Parathyroid adenoma (tissue), 2 donors: ENCODE measurements around the gene TMEM184B.

Source experiments
- H2AFZ ChIP-seq: fragments of 300-600 bp; sonication (generic); one replicate; pipeline ENCODE4 v1.7.0; 2017; ENCODE audit warnings: antibody characterized with exemption, mild to moderate bottlenecking
- H3K27ac ChIP-seq: fragments of 300-600 bp; sonication (generic); one replicate; pipeline ENCODE4 v1.7.0; 2017
- H3K27me3 ChIP-seq: fragments of 300-600 bp; sonication (generic); one replicate; pipeline ENCODE4 v1.7.0; 2017; ENCODE audit warnings: low read length; ENCODE audit not compliant: control insufficient read depth, insufficient read depth
- H3K36me3 ChIP-seq: fragments of 300-600 bp; sonication (generic); one replicate; pipeline ENCODE4 v1.7.0; 2017; ENCODE audit warnings: low read length; ENCODE audit not compliant: control insufficient read depth, insufficient read depth
- H3K4me1 ChIP-seq: fragments of 300-600 bp; sonication (generic); one replicate; pipeline ENCODE4 v1.7.0; 2017; ENCODE audit warnings: control low read depth
- H3K4me2 ChIP-seq: fragments of 300-600 bp; sonication (generic); one replicate; pipeline ENCODE4 v1.7.0; 2017; ENCODE audit warnings: low read length
- H3K4me3 ChIP-seq: fragments of 300-600 bp; sonication (generic); one replicate; pipeline ENCODE4 v1.7.0; 2017; ENCODE audit warnings: low read depth, low read length
- H3K79me2 ChIP-seq: fragments of 300-600 bp; sonication (generic); one replicate; pipeline ENCODE4 v1.7.0; 2017; ENCODE audit warnings: control low read depth
- H3K9ac ChIP-seq: fragments of 300-600 bp; sonication (generic); one replicate; pipeline ENCODE4 v1.7.0; 2017; ENCODE audit warnings: mild to moderate bottlenecking
- H3K9me3 ChIP-seq: fragments of 300-600 bp; sonication (generic); one replicate; pipeline ENCODE4 v1.7.0; 2017; ENCODE audit warnings: low read length; ENCODE audit not compliant: control insufficient read depth
- CTCF ChIP-seq: fragments of 300-600 bp; sonication (generic); IDR thresholded peaks from one replicate; pipeline ENCODE4 v1.7.0; 2017; ENCODE audit warnings: antibody characterized with exemption, mild to moderate bottlenecking
- donor health status: primary hyperparathyroidism.

The TMEM184B gene

GRCh38 chr22:38220163-38220562 lies 52.6 kb downstream of the TMEM184B start:
- no peaks in the 10 kb centered on the region for H3K27me3 ChIP-seq
- no peaks in the 10 kb centered on the region for H3K4me1 ChIP-seq
- no peak overlapping the region for H3K4me3 ChIP-seq
- no peak overlapping the region for H3K9ac ChIP-seq
- no peak for TF ChIP-seq CTCF
- no peaks in the 10 kb centered on the region for H3K9me3 ChIP-seq
- H3K4me2 ChIP-seq: no peak overlapping the region
- no peak overlapping the region for H3K27ac ChIP-seq
- no peak overlapping the region for H2AFZ ChIP-seq
- no peaks in the 10 kb centered on the region for H3K36me3 ChIP-seq
- no peaks in the 10 kb centered on the region for H3K79me2 ChIP-seq

GRCh38 chr22:38219632-38220031 lies 53.2 kb downstream of the TMEM184B start:
- Histone ChIP-seq H2AFZ (no peak overlapping the region), H3K9ac (no peak overlapping the region), H3K27ac (no peak overlapping the region), H3K4me2 (no peak overlapping the region), H3K9me3 (no peaks in the 10 kb centered on the region), H3K27me3 (no peaks in the 10 kb centered on the region), H3K4me3 (no peak overlapping the region), H3K4me1 (no peaks in the 10 kb centered on the region), H3K79me2 (no peaks in the 10 kb centered on the region), H3K36me3 (no peaks in the 10 kb centered on the region)
- no peak for TF ChIP-seq CTCF

- Histone ChIP-seq H3K4me1 (no peaks in the 10 kb centered on the region), H3K36me3 (no peaks in the 10 kb centered on the region), H3K4me3 (no peak overlapping the region), H3K9ac (no peak overlapping the region), H3K79me2 (no peaks in the 10 kb centered on the region), H3K9me3 (no peaks in the 10 kb centered on the region), H3K4me2 (peak overlapping the region; percentile 31), H2AFZ (no peak overlapping the region), H3K27ac (peak overlapping the region; percentile 24), H3K27me3 (no peaks in the 10 kb centered on the region)
- no peak for TF ChIP-seq CTCF
These were observed 53.9 kb downstream of the TMEM184B start for GRCh38 chr22:38218661-38219622.

- H2AFZ ChIP-seq: no peak overlapping the region
- no peak overlapping the region for H3K9ac ChIP-seq
- no peaks in the 10 kb centered on the region for H3K79me2 ChIP-seq
- peak overlapping the region; percentile 47 for H3K4me2 ChIP-seq
- H3K4me1 ChIP-seq: no peaks in the 10 kb centered on the region
- H3K4me3 ChIP-seq: no peak overlapping the region
- H3K27ac ChIP-seq: no peak overlapping the region
- no peaks in the 10 kb centered on the region for H3K27me3 ChIP-seq
- TF ChIP-seq CTCF: no peak
- H3K36me3 ChIP-seq: no peaks in the 10 kb centered on the region
- H3K9me3 ChIP-seq: no peaks in the 10 kb centered on the region
These were observed 57.4 kb downstream of the TMEM184B start for GRCh38 chr22:38215156-38216038.
